ENCODE results near the gene TRAF4. TPM values are rescaled to one million over a fixed set of nuclear protein-coding genes. Genes with fewer than 3 reads are reported as not detected.
A peak's percentile ranks its signal among the peaks of the same experiment; 100 is the strongest.

The TRAF4 gene
- total RNA-seq, 6 donors from 2014 or later, result 34.8 to 84.9 (median 64.1) TPM

DNA sequence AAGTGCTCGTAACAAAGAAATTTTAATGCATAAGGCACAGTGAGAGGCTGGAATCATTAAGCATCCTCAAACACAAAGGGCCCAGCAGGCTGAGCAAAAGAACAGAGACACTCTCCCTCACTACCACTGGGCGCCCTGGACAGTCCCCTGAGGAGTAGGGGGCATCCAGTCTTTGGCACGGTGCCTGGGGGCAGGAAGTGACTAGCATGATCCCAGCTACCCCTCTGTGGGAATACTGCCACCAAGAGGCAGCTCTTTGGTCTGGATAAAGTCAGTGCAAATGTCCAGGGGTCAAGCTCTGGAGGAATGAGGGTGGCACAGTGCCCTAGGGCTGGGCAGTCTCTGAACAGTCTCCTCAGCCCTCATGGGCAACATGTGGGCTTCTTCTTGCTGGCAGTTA, 29.5 kb upstream of the TRAF4 start:
- TF ChIP-seq, protein P1, sequence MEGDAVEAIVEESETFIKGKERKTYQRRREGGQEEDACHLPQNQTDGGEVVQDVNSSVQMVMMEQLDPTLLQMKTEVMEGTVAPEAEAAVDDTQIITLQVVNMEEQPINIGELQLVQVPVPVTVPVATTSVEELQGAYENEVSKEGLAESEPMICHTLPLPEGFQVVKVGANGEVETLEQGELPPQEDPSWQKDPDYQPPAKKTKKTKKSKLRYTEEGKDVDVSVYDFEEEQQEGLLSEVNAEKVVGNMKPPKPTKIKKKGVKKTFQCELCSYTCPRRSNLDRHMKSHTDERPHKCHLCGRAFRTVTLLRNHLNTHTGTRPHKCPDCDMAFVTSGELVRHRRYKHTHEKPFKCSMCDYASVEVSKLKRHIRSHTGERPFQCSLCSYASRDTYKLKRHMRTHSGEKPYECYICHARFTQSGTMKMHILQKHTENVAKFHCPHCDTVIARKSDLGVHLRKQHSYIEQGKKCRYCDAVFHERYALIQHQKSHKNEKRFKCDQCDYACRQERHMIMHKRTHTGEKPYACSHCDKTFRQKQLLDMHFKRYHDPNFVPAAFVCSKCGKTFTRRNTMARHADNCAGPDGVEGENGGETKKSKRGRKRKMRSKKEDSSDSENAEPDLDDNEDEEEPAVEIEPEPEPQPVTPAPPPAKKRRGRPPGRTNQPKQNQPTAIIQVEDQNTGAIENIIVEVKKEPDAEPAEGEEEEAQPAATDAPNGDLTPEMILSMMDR (IDR thresholded peaks at IDR 0.05), result no peak
- no peak for TF ChIP-seq POLR2AphosphoS5 (IDR thresholded peaks at IDR 0.05)
- no peak for TF ChIP-seq POLR2A (IDR thresholded peaks at IDR 0.05)
- TF ChIP-seq EP300 (IDR thresholded peaks at IDR 0.05), result no peak
- Histone ChIP-seq H3K4me3 (no peak overlapping the region), H3K27ac (no peak overlapping the region), H3K27me3 (no peaks in the 10 kb centered on the region), H3K9me3 (no peaks in the 10 kb centered on the region), H3K36me3 (peaks cover 0 to 15% (median 9%) of the 10 kb centered on the region in 4 donors), H3K4me1 (peaks cover 32 to 59% (median 44%) of the 10 kb centered on the region in 4 donors)
- no peak for ATAC-seq (ENCODE audit: low FRiP score in 2 of 2)
- 68 to 100% methylated on average over 1 to 3 of the region's 3 CpGs for WGBS, 2 donors
- no peak for DNase-seq

DNA sequence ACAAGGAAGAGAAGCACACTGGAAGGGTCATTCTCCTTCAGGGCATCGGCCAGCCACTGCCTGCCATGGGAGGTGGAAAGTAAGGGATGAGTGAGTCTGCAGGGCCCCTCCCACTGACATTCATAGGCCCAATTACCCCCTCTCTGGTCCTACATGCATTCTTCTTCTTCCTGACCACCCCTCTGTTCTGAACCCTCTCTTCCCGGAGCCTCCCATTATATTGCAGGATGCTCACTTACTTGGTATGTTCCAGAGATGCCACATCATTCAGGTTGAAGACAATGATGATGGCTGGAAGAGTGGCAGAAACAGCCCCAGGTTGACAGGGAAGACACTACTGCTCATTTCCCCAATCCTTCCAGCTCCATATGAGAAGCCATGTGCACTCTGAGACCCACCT, 28.6 kb upstream of the TRAF4 start:
- no peak for ATAC-seq (ENCODE audit: low FRiP score in 2 of 2)
- H3K4me1 ChIP-seq, result peaks cover 29 to 58% (median 43%) of the 10 kb centered on the region in 4 donors
- H3K27me3 ChIP-seq, result no peaks in the 10 kb centered on the region
- H3K9me3 ChIP-seq, result no peaks in the 10 kb centered on the region
- no peak for DNase-seq
- WGBS, 2 donors, result 97 to 98% methylated on average over 2 of the region's 2 CpGs
- no peak overlapping the region for H3K27ac ChIP-seq
- H3K4me3 ChIP-seq, result no peak overlapping the region
- H3K36me3 ChIP-seq, result peaks cover 0 to 15% (median 9%) of the 10 kb centered on the region in 4 donors
- TF ChIP-seq, protein P1 (IDR thresholded peaks at IDR 0.05), result no peak
- TF ChIP-seq POLR2AphosphoS5 (IDR thresholded peaks at IDR 0.05) (no peak), POLR2A (IDR thresholded peaks at IDR 0.05) (no peak), EP300 (IDR thresholded peaks at IDR 0.05) (no peak)

DNA sequence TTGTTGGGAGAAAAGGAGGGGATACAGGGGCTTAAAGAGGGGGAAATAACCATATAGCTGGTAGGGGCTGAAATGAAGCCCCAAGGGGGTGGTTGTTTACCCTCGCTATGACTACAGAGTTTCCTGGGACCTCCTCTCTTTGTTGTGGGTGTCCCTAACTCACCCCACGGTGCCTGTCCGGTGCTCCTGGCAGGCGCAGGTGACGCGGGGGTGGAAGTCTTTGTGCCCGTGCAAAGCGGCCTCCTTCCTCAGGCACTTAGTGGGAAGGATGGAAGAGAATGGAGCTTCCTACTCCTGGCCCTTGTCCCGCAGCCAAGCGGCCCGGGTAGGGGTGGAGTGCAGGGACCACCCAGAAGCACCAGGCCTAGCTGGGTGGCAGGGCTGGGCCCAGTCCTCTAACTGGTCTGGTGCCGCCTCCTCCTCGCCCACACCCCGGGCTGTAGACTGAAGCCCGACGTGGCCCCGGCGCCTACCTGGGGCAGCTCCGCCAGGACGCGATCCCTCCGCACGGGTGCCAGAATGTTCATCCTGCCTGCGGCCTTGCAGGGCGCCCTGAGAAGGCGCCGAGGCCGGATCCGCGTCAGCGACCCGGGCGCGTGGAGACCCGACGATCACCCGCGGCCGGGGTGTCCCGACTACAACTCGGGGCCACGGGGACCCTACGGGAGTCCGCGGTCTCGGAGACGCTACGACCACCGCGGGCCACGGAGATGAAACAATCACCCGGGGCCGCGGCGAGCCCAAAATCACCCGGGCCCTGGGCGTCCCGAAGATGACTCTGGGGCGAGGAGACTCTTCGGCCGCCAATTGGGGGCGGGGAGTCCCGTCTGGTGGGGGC, 26.9 kb upstream of the TRAF4 start:
- DNase-seq (peak; percentile 38 to 88), ATAC-seq (ENCODE audit: low FRiP score in 2 of 2) (peak in 1 of 2 donors; percentile 11)
- 14 to 68% methylated on average over 6 to 30 of the region's 63 CpGs for WGBS, 2 donors
- H3K9me3 ChIP-seq, result no peaks in the 10 kb centered on the region
- H3K27me3 ChIP-seq, result no peaks in the 10 kb centered on the region
- peak overlapping the region; percentile 81 to 92 (median 88) for H3K27ac ChIP-seq
- peak overlapping the region; percentile 18 to 71 (median 52) for H3K4me3 ChIP-seq
- peaks cover 0 to 30% (median 14%) of the 10 kb centered on the region in 4 donors for H3K36me3 ChIP-seq
- peaks cover 40 to 61% (median 52%) of the 10 kb centered on the region in 4 donors for H3K4me1 ChIP-seq
- peak in 1 of 4 donors; percentile 19 for TF ChIP-seq POLR2A (IDR thresholded peaks at IDR 0.05)
- TF ChIP-seq, protein P1 (IDR thresholded peaks at IDR 0.05), result no peak

DNA sequence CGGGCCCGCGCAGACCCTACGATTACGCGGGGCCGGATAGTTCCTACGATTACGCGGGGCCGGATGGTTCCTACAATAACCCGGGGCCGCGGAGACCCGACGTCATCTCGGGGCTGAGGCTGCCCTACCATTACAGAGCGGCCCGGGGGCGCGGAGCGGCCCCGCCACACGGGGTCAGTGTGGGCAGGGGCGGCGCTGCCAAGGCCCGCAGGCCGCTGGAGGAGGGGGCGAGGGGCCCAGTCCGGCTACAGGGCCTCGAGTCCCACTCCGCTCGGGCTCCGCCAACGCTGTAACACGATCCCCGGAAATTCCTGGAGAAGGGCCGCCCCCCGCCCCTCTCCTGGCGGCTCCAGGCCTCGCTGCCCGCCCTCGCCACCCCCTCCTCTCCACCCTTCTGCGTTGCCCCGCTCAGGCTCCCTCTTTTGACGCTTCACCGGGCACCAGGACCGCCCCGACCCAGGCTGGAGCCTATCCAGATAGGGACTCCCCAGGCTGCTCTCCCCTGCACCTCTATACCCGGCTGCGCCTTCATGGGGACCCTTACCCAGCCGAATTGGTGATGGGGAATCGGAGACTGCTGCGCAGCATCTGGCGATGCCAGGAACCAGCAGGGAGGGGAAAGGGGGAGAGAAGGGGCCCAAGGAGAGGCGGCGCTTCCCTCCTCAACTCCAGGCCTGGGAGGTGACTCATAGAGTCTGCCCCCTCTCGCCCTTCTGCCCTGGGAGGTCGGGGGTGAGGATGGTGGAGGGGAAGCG, 26.1 kb upstream of the TRAF4 start, which contains the start of gene RAB34:
Gene RAB34 (minus strand): TSS at position 291 of the 755 bp plus-strand sequence. CDS start 602 bp downstream, outside the sequence.
- ATAC-seq (ENCODE audit: low FRiP score in 2 of 2), result peak; percentile 70 to 72
- no peaks in the 10 kb centered on the region for H3K27me3 ChIP-seq
- peak; percentile 34 to 51 for TF ChIP-seq POLR2AphosphoS5 (IDR thresholded peaks at IDR 0.05)
- TF ChIP-seq EP300 (IDR thresholded peaks at IDR 0.05), result no peak
- TF ChIP-seq POLR2A (IDR thresholded peaks at IDR 0.05), result peak in 2 of 4 donors; percentile 57 to 69
- TF ChIP-seq, protein P1 (IDR thresholded peaks at IDR 0.05), result peak in 2 of 6 experiments; percentile 27 to 30
- WGBS, 2 donors, result 9 to 30% methylated on average over 9 to 45 of the region's 60 CpGs
- H3K36me3 ChIP-seq, result peaks cover 1 to 38% (median 22%) of the 10 kb centered on the region in 4 donors
- no peaks in the 10 kb centered on the region for H3K9me3 ChIP-seq
- peak within 1 kb of the TSS; percentile 81 to 92 (median 88) for H3K27ac ChIP-seq
- peak; percentile 83 to 92 for DNase-seq
- peak within 1 kb of the TSS; percentile 18 to 71 (median 52) for H3K4me3 ChIP-seq
- H3K4me1 ChIP-seq, result peaks cover 41 to 62% (median 53%) of the 10 kb centered on the region in 4 donors
